Lower leg skin (tissue), 3 donors: Measurements from ENCODE around the gene C16orf89.

Experiments used
- CTCF ChIP-seq, 3 donors: fragments of 450-650 bp; IDR thresholded peaks; one replicate each; pipeline ENCODE4 v1.5.1; 2016; ENCODE audit warnings: antibody characterized with exemption in 3 of 3, mild to moderate bottlenecking in 3 of 3, moderate library complexity in 2 of 3
- POLR2A ChIP-seq, 2 donors: fragments of 450-650 bp; IDR thresholded peaks; one replicate each; pipeline ENCODE4 v1.6.1; 2016 to 2017; ENCODE audit warnings: antibody characterized with exemption in 2 of 2, mild to moderate bottlenecking in 1 of 2, moderate library complexity in 1 of 2

GRCh38 chr16:5060073-5060641 is 5.6 kb downstream of the C16orf89 start:
- no peak for TF ChIP-seq CTCF (IDR thresholded peaks at IDR 0.05)
- no peak for TF ChIP-seq POLR2A (IDR thresholded peaks at IDR 0.05)
